OCI-LY1 (cell line): Measurements from ENCODE around the gene SEMA6B.

Experiments
- CTCF ChIP-seq: fragments of 200-600 bp; sonication (generic), shearing (Covaris generic); IDR thresholded peaks from 2 replicates; pipeline ENCODE4 v1.5.1; 2017; ENCODE audit warnings: mild to moderate bottlenecking, antibody characterized with exemption, low read length, moderate library complexity, mixed read lengths
- EZH2 ChIP-seq: fragments of 200-600 bp; sonication (generic), shearing (Covaris generic); IDR thresholded peaks from 2 replicates; pipeline ENCODE4 v1.8.0; 2017; ENCODE audit warnings: borderline replicate concordance, mixed run types, mild to moderate bottlenecking, antibody characterized with exemption, low read length, moderate library complexity, mixed read lengths

GRCh38 chr19:4508698-4509097 is 50.8 kb downstream of the SEMA6B start:
- no peak for TF ChIP-seq CTCF
- no peak for TF ChIP-seq EZH2
